NB4 (cell line): Measurements from ENCODE around the gene ATP5PF.
"Not testable (repeated sequence)": the region's sequence is repeated elsewhere in the genome, so short reads cannot be mapped to it uniquely, and the experiment has no call there.

ENCODE experiments used
- DNase-seq: peaks from one replicate; pipeline ENCODE4 v3.0.0; 2010; ENCODE audit warnings: low read depth
- H3K4me3 ChIP-seq: one replicate; pipeline ENCODE4 v1.5.1; 2011; ENCODE audit warnings: mild to moderate bottlenecking, low read depth, low read length, moderate library complexity
- CTCF ChIP-seq: IDR thresholded peaks from one replicate; pipeline ENCODE4 v1.5.1; 2012; ENCODE audit warnings: low read depth, low read length
- MAX ChIP-seq: IDR thresholded peaks from 2 replicates; pipeline ENCODE4 v1.6.1; 2011; ENCODE audit warnings: low read depth, low read length
- MYC ChIP-seq: IDR thresholded peaks from 2 replicates; pipeline ENCODE4 v1.6.1; 2011; ENCODE audit warnings: low read depth, low read length
- POLR2A ChIP-seq: IDR thresholded peaks from 2 replicates; pipeline ENCODE4 v1.6.1; 2011; ENCODE audit warnings: mild to moderate bottlenecking; ENCODE audit not compliant: insufficient read length; ENCODE audit errors: extremely low read depth

Gene ATP5PF

GRCh38 chr21:25733859-25734653 lies 648 bp downstream of the ATP5PF start:
- no peak for TF ChIP-seq CTCF
- no peak for TF ChIP-seq POLR2A
- no peak for TF ChIP-seq MYC
- no peak for TF ChIP-seq MAX
- H3K4me3 ChIP-seq = peak overlapping the region; percentile 98
- DNase-seq = peak; percentile 40

- H3K4me3 ChIP-seq = peak overlapping the region; percentile 11
- DNase-seq = no peak
- no peak for TF ChIP-seq CTCF
- no peak for TF ChIP-seq MAX
- no peak for TF ChIP-seq POLR2A
- TF ChIP-seq MYC = no peak
These were observed 2.5 kb downstream of the ATP5PF start for GRCh38 chr21:25732091-25732760.

GRCh38 chr21:25722631-25723030 lies 12.1 kb downstream of the ATP5PF start:
- H3K4me3 ChIP-seq = no peak overlapping the region
- peak; percentile 87 for DNase-seq
- no peak for TF ChIP-seq CTCF
- no peak for TF ChIP-seq MYC
- no peak; the same call in 1 of the 2 replicates for TF ChIP-seq MAX
- TF ChIP-seq POLR2A = no peak

- no peak for DNase-seq
- TF ChIP-seq CTCF (no peak), MAX (no peak), POLR2A (no peak)
- H3K4me3 ChIP-seq = no peak overlapping the region
These were observed 12.7 kb downstream of the ATP5PF start for GRCh38 chr21:25721987-25722386.

GRCh38 chr21:25717491-25718147 lies 17.1 kb downstream of the ATP5PF start:
- H3K4me3 ChIP-seq = no peak overlapping the region
- TF ChIP-seq CTCF (no peak), MAX (no peak), MYC (no peak), POLR2A (no peak)
- peak; percentile 7 for DNase-seq

- not testable (repeated sequence) for H3K4me3 ChIP-seq, DNase-seq
These were observed 20.6 kb downstream of the ATP5PF start for GRCh38 chr21:25714066-25714465.
